Neural cell (in vitro differentiated cells): ENCODE measurements around the gene D2HGDH. TPM values are rescaled to one million over a fixed set of nuclear protein-coding genes. Genes with fewer than 3 reads are reported as not detected.
"Not testable (repeated sequence)": the region's sequence is repeated elsewhere in the genome, so short reads cannot be mapped to it uniquely, and the experiment has no call there.

ENCODE experiments used
- H2AFZ ChIP-seq: fragments of 200-600, 300-800 bp; sonication (generic), shearing (Covaris generic); 2 replicates; pipeline ENCODE4 v1.6.0; 2014; ENCODE audit warnings: low read depth, mild to moderate bottlenecking, antibody characterized with exemption, low read length, moderate library complexity
- H3F3A ChIP-seq: fragments of 200-600 bp; shearing (Covaris generic); 2 replicates; pipeline ENCODE4 v1.6.1; 2016; ENCODE audit warnings: mild to moderate bottlenecking, moderate library complexity, mixed read lengths, antibody characterized with exemption, low read length; ENCODE audit not compliant: insufficient read depth, poor library complexity, severe bottlenecking
- H3K27ac ChIP-seq: fragments of 200-600, 300-800 bp; sonication (generic), shearing (Covaris generic); 2 replicates; pipeline ENCODE4 v1.5.1; 2014; ENCODE audit warnings: mild to moderate bottlenecking, low read length, moderate library complexity
- H3K27me3 ChIP-seq: fragments of 300-800, 200-600 bp; sonication (generic), shearing (Covaris generic); 2 replicates; pipeline ENCODE4 v1.6.0; 2014; ENCODE audit warnings: mild to moderate bottlenecking, low read depth, low read length, moderate library complexity; ENCODE audit not compliant: insufficient read depth
- H3K36me3 ChIP-seq: fragments of 300-800, 200-600 bp; sonication (generic), shearing (Covaris generic); 2 replicates; pipeline ENCODE4 v1.5.1; 2014; ENCODE audit warnings: mild to moderate bottlenecking, antibody characterized with exemption, low read length, moderate library complexity; ENCODE audit not compliant: insufficient read depth
- H3K4me2 ChIP-seq: fragments of 300-800, 200-600 bp; sonication (generic), shearing (Covaris generic); 2 replicates; pipeline ENCODE4 v1.6.0; 2014; ENCODE audit warnings: mild to moderate bottlenecking, low read length
- H3K4me3 ChIP-seq: fragments of 300-800, 200-600 bp; sonication (generic), shearing (Covaris generic); 2 replicates; pipeline ENCODE4 v1.5.1; 2014; ENCODE audit warnings: mild to moderate bottlenecking, low read length, moderate library complexity
- H3K79me2 ChIP-seq: fragments of 200-600 bp; shearing (Covaris generic); replicated peaks from 2 replicates; pipeline ENCODE4 v1.6.0; 2014; ENCODE audit warnings: mild to moderate bottlenecking, low read length, moderate library complexity; ENCODE audit not compliant: insufficient read depth
- H3K9ac ChIP-seq: fragments of 300-800, 200-600 bp; sonication (generic), shearing (Covaris generic); 2 replicates; pipeline ENCODE4 v1.6.1; 2016; ENCODE audit warnings: mild to moderate bottlenecking, low read length, mixed read lengths
- H3K9me2 ChIP-seq: fragments of 200-600 bp; shearing (Covaris generic); 2 replicates; pipeline ENCODE4 v1.6.1; 2016; ENCODE audit warnings: mild to moderate bottlenecking, low read length, mixed read lengths; ENCODE audit not compliant: insufficient read depth
- H3K9me3 ChIP-seq: fragments of 200-600, 300-800 bp; sonication (generic), shearing (Covaris generic); 2 replicates; pipeline ENCODE4 v1.6.1; 2016; ENCODE audit warnings: mild to moderate bottlenecking, mixed run types, low read length, moderate library complexity, mixed read lengths
- H4K20me1 ChIP-seq: fragments of 200-600 bp; shearing (Covaris generic); 2 replicates; pipeline ENCODE4 v1.6.1; 2016; ENCODE audit warnings: mild to moderate bottlenecking, mixed run types; ENCODE audit not compliant: insufficient read depth
- CTCF ChIP-seq: fragments of 450-650 bp; IDR thresholded peaks from 2 replicates; pipeline ENCODE4 v1.5.1; 2014; ENCODE audit warnings: antibody characterized with exemption, mild to moderate bottlenecking, moderate library complexity; ENCODE audit not compliant: poor library complexity, severe bottlenecking
- EP300 ChIP-seq: fragments of 450-650 bp; conservative IDR thresholded peaks from 2 replicates; pipeline ENCODE4 v1.6.1; 2014; ENCODE audit warnings: antibody characterized with exemption, mild to moderate bottlenecking, moderate library complexity; ENCODE audit not compliant: poor library complexity, severe bottlenecking
- EZH2 ChIP-seq: fragments of 200-600, 300-800 bp; shearing (Covaris generic), sonication (generic); IDR thresholded peaks from 2 replicates; pipeline ENCODE4 v1.6.1; 2014; ENCODE audit warnings: antibody characterized with exemption, low read length, borderline replicate concordance, mild to moderate bottlenecking; ENCODE audit not compliant: insufficient read depth, poor library complexity, severe bottlenecking
- MXI1 ChIP-seq: fragments of 450-650 bp; conservative IDR thresholded peaks from 2 replicates; pipeline ENCODE4 v1.6.1; 2014; ENCODE audit warnings: antibody characterized with exemption, mild to moderate bottlenecking; ENCODE audit not compliant: poor library complexity, severe bottlenecking
- POLR2AphosphoS5 ChIP-seq: IDR thresholded peaks from 2 replicates; pipeline ENCODE4 v1.6.1; 2012
- REST ChIP-seq: IDR thresholded peaks from 2 replicates; pipeline ENCODE4 v1.6.1; 2012; ENCODE audit warnings: borderline replicate concordance
- TAF1 ChIP-seq: IDR thresholded peaks from 2 replicates; pipeline ENCODE4 v1.6.1; 2012; ENCODE audit warnings: low read depth
- polyA plus RNA-seq: library from polyadenylated mRNA; depleted of rRNA; stranded (reverse); fragments of >200 nt; gene quantifications from 2 replicates; pipeline ENCODE4 v1.2.3, GENCODE V29; 2014

The D2HGDH gene
- polyA plus RNA-seq, 1 donor from 2014 or later: 12.6 TPM

DNA sequence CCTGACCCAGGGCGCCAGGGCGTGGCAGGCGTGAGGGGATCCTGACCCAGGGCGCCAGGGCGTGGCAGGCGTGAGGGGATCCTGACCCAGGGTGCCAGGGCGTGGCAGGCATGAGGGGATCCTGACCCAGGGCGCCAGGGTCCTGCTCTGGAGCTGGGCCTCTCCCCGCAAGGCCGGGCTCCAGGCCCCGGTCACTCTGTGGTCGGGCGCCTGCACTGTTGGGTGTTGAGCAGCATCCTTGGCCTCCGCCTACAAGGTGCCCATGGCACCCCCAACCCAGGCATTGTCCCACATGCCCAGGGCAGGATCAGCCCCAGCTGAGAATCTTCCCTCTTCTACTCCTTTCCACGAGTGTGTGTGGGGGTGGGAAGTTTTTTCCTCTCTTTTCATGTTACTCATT lies 8.6 kb downstream of the D2HGDH start:
- not testable (repeated sequence) for H2AFZ ChIP-seq, H3K27me3 ChIP-seq, H3K9me3 ChIP-seq, H4K20me1 ChIP-seq, H3K27ac ChIP-seq, H3K4me3 ChIP-seq, H3F3A ChIP-seq, H3K9me2 ChIP-seq, H3K79me2 ChIP-seq, H3K36me3 ChIP-seq, H3K4me2 ChIP-seq, H3K9ac ChIP-seq

GRCh38 chr2:241743620-241744019 lies 9.2 kb downstream of the D2HGDH start:
- Histone ChIP-seq H3K27ac (no peak overlapping the region), H3K36me3 (no peaks in the 10 kb centered on the region), H4K20me1 (no peaks in the 10 kb centered on the region), H3F3A (no peaks in the 10 kb centered on the region), H3K79me2 (no peaks in the 10 kb centered on the region), H3K4me3 (no peak overlapping the region), H2AFZ (no peak overlapping the region), H3K9me3 (peaks cover 4% of the 10 kb centered on the region), H3K27me3 (no peaks in the 10 kb centered on the region), H3K4me2 (no peak overlapping the region), H3K9ac (no peak overlapping the region), H3K9me2 (no peaks in the 10 kb centered on the region)
- TF ChIP-seq CTCF (no peak), EZH2 (no peak), REST (no peak), EP300 (no peak), TAF1 (no peak), POLR2AphosphoS5 (no peak)

DNA sequence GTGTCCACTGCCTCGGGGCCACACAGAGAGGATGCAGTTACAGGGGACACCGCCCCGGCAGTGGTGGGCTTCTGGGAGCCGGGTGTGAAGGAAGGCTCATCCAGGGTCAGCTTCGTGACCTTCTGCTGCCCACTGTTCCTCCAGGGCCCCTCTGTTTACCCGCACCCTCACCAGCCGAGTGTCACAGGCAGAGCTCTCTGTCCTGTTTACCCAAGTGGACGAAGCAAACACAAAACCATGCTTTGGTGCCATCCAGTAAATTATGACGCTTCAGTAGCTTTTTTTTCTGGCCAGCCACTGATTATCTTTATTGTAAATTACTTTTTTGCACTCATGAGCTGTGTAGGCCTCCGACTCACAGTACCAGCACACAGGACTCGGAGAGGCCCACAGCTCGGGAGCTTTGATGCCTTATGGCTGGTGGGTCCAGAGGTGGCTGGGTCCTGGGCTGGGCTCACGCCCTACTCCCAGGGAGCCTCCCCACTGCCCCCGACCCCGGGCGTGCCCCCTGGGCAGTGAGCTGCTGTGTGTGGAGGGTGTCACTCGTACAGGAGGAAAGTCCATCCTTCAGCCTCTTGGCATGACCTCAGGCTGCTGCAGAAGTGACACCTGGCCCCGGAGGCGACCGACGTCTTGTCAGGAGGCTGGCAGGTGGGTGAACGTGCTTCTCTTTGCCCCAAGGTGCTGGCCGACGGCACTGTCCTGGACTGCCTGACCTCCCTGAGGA lies 9.8 kb downstream of the D2HGDH start:
- no peak overlapping the region for H2AFZ ChIP-seq
- no peak overlapping the region for H3K9ac ChIP-seq
- no peak overlapping the region for H3K4me3 ChIP-seq
- H4K20me1 ChIP-seq: no peaks in the 10 kb centered on the region
- no peaks in the 10 kb centered on the region for H3K36me3 ChIP-seq
- no peaks in the 10 kb centered on the region for H3F3A ChIP-seq
- no peak overlapping the region for H3K4me2 ChIP-seq
- H3K27ac ChIP-seq: no peak overlapping the region
- H3K79me2 ChIP-seq: no peaks in the 10 kb centered on the region
- no peak for TF ChIP-seq CTCF
- TF ChIP-seq TAF1: no peak
- TF ChIP-seq MXI1: no peak
- no peak for TF ChIP-seq REST
- no peaks in the 10 kb centered on the region for H3K27me3 ChIP-seq
- H3K9me3 ChIP-seq: peaks cover 4% of the 10 kb centered on the region
- no peaks in the 10 kb centered on the region for H3K9me2 ChIP-seq
